Activated naive CD4-positive, alpha-beta T cell treated with anti-CD3 and anti-CD28 coated beads, Interleukin-2, amount 50 U/mL, for 16 hours (primary cell): Measurements from ENCODE around the gene HSD11B2.
A peak's percentile ranks its signal among the peaks of the same experiment; 100 is the strongest.

Source experiments
- DNase-seq: peaks from one replicate; pipeline ENCODE4 v3.0.0-alpha.2; 2020

The HSD11B2 gene

DNA sequence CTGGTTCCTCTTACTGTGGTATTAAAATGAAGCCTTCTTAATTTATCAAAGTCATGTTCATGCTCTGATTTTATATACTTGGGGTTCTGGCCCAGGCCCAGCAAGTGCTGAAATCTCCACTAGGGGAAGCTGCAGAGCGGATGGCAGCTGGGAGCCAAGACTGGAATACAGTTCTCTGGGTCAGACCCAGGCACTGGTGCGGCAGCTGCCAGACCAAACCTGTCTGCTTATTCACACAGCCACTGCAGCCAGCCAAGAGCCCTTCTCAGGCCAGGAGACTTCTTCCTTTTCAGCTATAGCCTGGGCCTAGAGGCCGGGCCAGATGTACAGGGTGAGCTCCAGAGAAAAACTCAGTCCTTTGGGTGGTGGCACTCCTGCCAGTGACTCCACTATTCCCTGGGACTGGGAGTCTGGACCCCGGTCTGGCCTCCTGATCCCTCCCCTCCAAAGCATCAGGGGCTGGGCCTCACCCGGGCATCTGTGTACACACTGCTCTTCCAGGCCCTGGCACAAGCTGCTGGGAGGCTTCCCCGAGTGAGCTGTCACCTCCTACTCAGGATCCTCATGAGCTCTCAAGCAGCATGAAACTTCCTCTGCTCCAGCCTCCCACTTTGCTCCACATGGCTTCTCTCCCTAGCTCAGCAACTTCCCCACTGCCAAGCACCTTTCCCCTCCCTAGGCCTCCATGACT lies 25.6 kb downstream of the HSD11B2 start:
- no peak for DNase-seq

DNA sequence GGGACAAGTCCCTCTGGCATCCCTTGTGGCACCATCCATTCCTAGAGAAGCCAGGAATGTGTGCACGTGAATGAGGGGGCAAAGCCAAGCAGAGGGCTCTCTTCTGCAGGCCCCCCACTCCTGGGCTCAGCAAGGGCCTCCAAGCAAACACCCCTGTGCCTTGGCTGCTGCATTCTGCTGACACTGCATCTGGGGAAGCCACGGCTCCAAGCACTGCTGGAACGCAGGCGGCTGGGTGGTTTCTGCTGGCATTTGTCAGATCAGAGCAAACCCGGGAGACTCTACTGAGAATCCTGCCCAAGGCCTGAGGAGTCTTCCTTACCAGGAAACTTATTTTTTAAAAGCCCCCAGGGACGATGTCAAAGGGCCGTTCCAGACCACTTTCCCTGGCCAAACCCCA lies 26.7 kb downstream of the HSD11B2 start:
- no peak for DNase-seq

DNA sequence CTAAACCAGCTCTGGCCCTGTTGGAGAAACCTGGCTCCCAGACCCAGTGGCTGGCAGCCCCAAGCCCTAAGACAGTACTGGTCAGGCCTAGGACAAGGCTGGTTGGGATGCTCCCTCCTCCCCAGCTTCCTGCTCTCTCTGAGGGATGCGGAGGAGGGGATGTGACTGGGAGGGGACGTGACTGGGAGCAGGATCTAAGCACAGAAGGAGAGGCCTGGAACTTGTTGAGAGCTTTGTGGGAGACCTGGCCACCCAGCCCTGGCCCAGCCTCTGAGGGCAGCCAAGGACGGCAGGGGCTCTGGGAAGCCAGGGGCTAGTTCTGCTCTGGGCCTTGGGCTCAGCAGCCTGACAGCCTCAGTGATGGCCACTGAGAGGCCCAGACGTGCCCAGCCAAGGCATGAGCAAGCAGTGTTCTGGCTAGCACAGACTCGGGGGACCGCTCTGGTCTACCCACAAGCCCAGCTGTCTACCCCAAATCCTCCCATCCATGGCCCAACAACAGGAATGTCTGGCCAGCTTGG lies 27.3 kb downstream of the HSD11B2 start:
- no peak for DNase-seq

DNA sequence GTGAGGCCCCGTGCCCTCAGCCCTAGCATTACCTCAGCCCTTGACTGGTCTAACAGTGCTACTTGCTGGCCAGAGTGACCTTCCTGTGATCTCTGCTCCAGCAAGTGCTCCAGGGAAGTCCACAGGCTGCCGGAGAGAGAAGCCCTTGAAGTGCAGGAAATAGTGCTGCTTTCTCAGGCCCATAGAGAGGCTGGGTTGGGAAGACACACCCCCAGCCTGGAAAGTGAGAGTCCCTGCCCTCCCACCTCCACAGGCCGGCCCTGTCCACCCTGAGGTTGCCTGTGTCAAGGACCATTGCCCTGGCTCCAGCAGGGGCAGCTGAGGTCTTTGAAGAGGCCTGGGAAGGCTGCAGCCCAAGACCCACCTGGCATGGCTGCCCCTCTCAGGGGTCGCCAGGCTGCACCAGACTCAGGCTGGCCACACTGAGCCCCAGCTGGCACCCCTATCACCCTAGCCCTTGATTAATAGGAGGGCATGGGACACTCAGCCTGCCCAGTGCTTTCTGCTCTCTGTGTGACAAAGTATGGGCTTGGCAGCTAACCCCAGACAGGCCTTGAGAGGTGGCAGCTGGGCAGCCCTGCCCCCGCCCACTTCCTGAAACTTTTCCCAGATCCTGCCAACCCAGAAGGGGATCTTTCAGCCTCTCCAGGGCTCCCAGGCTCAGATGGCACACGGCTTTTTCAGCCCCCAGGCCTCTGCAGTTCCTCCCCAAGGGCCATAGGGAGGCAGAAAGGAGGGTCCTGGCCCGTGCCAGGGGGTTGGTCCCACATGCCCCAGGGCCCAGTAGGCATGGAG lies 28.3 kb downstream of the HSD11B2 start:
- no peak for DNase-seq

DNA sequence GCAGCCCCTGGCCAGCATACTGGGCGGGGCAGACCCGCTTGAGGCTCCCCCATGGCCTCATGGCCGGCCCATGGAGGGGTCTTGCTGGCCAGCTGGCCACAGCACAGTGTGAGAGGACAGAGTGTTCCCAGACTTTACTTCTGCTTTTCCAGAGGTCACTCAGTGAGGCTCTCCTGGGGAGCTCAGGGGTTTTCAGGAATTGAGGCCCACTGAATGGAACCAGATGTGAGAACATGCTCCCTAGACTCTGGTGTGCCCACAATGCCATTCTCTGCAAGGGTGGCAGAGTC lies 28.9 kb downstream of the HSD11B2 start:
- DNase-seq = no peak

DNA sequence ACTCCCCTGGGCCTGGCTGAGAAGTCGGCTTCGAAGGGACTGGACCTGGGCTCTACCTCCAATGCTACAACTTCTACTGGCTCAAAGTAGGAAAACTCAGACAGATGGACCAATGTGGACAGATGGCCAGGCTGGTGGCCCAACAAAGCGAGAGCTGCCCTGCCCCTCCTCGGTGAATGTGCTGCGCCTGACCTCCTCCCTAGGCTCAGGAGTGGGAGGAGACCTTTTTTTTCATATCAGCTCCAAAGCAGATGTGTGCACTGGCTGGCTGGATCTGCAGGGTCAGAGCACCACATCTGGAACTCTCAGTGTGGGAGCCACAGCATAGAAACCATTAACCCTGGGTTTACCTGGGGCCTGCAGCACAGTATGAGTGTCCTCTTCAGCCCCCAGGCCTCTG lies 29.2 kb downstream of the HSD11B2 start:
- DNase-seq = no peak

DNA sequence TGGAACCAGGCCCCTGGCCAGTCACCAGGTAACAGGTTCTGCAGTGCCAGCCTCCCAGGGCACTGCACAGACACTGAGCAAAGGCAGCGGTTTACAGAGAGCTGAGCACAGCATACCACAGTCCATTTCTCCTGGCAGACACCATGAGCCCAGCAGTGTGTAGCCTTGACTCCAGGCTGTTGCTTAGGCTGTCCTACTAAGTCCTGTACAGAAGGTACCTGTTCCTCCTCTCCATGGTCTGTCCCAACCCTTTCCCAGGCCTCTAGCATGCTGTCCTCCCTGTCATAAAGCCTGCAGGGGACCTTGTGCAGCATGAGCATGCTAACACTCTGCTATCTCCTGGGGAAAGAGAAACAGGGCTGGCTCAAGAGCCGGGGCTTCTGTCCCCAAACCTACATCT lies 30.0 kb downstream of the HSD11B2 start:
- DNase-seq = no peak

DNA sequence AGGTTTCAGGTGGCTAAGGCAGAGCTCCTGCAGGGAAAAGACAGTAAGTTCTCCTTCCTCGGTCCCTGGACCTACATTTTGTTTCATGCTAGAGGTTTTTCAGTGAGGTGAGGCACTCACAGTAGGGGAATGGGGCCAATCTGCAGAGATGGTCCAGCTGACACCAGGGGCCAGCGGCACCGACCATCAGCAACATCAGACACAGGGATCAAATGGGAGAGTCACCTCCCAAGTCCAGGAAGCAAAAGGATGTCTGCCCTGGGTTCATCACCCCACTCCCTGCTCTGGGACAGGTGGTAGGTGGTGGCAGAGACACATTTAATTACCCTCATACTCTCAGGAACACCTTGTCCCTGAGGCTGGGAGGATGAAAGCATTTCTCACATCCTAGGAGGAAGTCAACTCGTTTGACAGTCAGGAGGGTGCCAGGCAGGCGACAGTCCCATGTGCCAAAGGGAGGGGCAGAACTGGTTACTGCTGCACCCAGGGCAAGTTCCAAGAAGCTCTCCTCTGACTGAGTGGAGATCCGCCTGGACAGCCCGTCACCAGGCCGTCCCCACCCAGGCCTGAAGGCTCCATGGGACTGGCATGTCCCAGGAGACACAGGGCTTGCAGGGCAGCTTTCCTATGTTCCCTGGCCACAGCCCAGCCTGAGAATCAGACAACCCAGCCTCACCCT lies 30.8 kb downstream of the HSD11B2 start:
- DNase-seq = no peak

DNA sequence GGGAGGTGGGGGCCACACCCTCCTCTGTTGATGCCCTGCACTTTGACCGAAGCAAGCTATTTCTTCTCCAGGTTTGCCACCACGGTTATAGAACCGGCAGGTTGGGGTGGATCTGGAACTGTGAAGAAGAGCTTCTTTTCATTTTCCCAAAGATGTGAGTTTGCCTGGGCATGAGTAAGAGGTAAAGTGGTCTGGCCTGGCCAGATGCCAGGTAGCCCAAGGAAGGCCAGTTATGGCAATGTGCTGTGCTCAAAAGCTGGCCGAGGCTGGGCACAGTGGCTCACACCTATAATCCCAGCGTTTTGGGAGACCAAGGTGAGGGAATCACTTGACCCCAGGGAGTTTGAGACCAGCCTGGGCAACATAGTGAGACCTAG lies 31.3 kb downstream of the HSD11B2 start:
- no peak for DNase-seq

DNA sequence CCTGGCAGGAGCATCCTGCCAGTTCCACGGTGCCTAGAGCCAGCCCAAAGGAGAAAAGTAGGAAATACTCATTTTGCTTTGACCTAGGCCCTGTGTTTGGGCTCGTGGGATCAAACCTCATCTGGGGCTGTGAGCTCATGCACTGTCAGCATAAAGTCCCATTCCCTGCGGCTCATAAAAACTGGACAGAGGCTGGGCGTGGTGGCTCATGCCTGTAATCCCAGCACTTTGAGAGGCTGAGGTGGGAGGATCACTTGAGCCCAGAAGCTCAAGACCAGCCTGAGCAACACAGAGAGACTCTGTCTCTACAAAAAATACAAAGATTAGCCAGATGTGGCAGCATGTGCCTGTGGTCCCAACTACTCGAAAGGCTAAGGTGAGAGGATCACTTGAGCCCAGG lies 32.1 kb downstream of the HSD11B2 start:
- DNase-seq = no peak

DNA sequence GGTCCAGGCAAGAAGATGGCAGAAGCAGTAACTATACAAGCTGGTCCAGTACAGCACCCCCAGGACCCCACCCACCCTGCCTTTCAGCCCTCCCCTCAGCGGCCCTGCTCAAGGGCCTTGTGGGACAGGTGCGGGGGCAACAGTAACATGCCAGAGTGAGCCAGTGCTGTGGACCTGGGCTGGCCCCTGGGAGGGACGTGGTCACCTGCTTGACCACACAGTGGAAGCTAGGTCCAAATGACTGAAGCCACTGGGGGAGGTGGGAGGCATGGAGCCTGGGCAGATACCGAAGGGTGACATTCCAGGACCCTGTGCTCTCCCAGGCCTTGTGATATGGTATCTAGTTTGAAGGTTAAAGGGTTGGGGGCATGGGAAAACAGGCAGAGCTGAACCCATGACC lies 32.8 kb downstream of the HSD11B2 start:
- no peak for DNase-seq

DNA sequence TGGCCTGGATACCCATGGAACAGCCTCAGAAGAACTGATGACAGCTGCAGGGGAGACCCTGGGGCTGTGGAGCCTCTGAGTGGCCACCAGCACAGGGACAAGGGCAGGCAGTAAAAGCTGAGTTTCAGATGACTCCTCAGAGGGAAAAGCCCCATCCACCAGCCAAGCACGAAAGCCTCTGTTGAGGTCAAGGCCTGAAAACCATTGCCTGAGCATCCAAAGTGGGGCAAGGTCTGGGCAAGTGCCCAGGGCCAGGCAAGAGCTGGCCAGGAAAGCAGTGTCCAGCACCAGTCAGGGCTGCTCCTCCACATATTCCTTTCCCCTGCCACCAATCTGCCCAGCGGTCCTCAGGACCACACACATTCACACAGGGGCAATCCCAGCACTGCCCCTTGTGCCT lies 33.6 kb downstream of the HSD11B2 start:
- DNase-seq = no peak

DNA sequence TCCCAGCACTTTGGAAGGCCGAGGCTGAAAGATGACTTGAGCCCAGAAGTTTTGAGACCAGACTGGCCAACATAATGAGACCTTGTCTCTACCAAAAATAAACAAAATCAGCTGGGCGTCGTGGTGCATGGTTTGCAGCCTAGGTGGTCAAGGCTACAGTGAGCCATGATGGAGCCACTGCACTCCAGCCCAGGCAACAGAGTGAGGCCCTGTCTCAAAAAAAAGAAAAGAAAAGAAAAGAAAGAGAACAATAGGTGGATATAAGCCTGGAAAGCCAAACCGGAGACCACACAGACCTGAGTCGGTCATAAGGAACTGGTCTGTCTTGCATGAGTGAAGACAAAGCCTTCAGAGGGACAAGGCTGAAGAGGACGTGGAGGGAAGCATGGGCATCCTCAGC lies 35.7 kb downstream of the HSD11B2 start:
- no peak for DNase-seq

DNA sequence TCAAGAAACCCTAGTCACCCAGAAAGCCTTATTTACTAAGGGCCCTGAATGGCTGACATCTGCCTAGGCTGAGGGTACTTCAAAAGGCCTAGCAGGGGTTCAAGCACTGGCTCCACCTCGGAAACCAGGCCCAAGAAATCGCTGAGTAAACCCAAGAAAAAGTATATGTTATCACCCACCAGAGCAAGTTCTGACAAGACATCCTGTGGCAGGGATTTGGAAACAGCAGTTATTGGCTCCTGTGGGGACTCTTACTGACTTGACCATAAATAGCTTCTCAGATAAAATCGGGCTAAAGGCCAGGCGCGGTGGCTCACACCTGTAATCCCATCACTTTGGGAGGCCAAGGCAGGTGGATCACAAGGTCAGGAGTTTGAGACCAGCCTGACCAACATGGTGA lies 37.8 kb downstream of the HSD11B2 start:
- no peak for DNase-seq

DNA sequence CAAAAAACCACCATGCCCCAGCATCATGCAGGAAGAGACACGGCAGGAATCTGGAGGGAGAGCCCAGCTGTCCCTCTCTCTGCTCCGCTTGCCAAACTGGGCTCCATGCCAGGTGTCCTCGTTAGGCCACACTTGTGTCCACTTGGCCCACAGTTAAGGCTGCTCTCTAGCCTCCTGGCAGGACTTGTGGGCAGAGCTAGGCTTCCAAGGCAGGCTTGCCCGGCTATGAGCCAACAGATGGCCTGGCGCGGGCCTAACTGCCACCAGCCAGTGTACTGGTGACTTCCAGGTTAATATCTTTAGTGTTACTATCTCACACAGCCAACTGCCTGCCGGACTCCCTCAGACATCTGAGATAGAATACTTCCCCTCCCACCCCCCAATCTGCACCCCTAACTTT lies 39.4 kb downstream of the HSD11B2 start:
- no peak for DNase-seq

DNA sequence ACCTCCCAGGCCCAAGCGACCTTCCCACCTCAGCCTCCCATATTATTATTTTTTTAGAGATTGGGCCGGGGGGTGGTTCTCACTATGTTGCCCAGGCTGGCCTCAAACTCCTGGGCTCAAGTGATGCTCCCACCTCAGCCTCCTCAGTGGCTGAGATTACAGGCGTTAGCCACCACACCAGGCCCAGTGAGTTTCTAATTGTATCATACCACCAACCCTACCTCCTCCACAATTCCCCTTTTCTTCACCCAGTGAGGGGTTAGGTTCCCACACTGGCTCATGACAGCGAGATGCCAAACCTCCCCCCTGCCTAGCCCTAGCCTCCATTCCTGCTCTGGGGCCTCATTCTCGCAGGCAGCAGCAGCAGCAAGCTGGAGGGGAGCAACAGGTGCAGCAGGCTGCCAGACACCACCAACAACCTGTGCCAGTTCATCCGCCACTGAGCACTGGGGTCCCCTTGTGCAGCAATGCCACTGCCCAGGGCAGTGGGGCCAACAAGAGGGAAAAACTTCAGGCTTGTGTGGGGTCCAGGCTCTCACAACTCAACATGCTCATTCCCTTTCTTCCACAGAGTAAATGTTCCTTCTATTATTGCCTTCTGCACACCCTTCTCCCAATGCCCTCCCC lies 41.0 kb downstream of the HSD11B2 start:
- DNase-seq = no peak

DNA sequence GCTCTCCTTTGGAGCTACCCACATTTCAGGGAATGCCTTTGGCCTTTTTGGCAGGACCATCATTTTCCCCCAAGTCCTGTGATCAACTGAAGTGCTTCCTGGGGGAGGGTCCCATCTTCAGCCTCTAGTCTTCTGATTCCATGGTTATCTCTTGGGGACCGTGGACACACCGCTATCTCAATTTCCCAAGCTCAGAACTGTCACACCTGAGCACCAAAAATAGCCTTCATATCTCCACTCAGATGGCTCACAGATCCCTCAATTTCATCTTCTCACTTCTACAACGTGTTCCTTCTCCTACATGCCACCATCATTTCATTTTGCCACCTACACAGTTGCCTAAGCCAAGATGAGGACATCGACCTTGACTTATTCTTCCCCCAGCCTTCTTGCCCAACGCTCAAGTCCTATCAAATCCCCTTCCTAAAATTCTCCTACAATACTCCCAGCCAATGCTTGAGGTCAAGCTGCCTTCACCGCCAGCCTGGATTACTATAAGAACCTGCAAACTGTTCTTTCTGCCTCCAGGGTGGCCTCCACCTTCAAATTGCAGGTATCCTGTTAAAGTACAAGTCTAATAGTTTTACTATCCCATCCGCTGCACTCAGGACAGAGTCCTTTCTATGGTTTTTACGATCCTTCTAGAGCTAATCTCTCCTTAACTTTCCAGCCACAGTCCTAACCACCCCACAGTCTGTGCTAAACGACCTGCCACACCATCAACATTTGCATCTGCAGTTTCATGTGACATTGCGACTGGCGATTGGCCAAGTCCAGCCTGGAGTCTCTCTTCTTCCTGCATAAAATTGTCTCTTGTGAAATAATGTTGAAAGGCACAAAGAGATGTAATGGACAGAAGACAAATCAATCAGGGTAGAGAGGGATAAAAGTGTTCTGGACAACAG lies 43.9 kb downstream of the HSD11B2 start:
- DNase-seq = no peak

DNA sequence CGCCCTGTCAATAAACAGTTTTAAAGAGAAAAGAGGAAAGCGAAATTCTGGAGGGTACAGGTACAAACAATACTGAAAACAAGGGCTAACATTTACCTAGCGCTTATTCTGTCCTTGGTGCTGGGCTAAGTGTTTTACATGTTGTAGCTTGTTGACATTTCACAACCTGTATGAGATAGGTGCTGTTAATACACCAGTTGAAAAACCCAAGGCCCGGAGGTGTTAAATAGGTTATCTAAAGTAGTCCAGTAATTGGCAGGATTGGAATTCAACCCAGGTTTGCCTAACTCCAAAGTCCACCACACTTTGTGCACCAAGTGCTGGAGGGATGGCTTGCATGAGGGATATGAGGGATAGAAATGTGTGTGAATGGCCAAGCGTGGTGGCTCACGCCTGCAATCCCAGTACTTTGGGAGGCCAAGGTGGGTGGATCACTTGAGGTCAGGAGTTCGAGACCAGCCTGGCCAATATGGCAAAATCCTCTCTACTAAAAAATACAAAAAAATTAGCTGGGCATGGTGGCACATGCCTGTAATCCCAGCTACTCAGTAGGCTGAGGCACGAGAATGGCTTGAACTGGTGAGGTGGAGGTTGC lies 47.1 kb downstream of the HSD11B2 start:
- DNase-seq = no peak

DNA sequence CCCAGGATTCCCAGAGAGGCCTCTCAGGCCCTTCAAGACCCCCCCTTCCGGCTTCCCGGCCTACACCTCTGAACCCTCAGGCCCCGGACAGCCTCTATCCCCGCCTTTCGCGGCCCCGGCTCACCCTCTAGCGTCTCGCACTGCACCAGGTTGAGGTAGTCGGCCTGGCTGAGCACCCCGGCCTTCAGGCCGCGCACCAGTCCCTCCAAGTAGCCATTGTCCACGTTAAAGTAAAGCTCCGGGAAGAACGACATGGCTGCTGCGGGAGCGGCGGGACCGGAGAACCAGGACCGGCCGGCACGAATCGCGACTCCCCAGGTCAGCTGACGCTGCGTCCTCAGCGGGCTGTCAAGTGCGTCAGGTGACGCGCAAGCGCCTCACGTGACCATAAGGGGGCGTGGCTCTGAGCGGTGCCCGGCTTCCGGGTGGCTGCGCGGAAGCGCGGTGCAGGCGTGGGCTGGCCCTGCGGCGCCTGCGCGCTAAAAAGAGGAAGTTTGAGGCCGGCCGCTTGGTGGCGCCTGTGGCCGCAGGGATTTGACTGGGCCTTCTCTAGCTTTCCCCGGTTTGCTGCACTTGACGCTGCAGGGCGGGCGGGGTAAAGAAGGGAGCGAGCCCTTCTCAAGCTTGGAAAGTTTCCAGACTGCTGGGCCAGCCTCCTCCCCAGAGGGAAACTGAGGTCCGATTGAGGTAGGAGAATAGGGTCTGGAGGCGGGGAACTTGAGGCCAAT lies 50.1 kb downstream of the HSD11B2 start, which contains the start of gene ATP6V0D1:
Gene ATP6V0D1, minus strand, starts transcription at position 325 of the 728 bp plus-strand sequence. Its CDS starts 71 bp downstream, at position 254.
- peak; percentile 99 for DNase-seq

DNA sequence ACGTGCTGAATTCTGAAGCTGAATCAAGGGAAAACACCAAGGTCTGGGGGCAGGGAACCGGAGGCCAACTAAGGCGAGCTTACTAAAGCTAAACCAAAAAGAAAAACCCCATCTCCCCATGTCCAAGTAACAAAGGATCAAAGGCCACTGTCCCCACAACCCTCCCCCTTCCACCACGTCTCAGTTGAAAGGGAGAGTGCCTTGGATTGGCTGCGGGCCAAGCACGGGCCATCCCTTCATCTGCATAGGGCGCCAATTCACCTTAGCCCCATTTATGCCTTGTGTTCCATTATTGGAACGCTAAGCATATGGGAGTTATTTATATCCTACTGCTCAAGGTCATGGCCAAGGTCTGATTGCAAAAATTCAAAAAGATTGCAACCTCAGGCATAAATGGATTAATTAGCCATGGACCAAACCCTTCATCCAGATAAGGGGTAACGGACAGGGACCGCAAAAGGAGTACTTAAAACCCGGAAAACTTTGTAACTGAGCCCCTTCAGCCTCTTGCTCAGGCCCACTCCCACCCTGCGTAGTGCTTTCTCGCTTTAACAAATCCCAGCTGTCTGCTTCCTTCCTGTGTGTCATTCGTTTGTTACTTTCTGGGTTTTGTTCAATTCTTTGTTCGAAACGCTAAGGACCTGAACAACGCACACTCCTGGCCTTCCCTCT lies 50.8 kb downstream of the HSD11B2 start:
- DNase-seq = peak; percentile 37
